Measurements from ENCODE around the gene MORN3.
"Not testable (repeated sequence)": the region's sequence is repeated elsewhere in the genome, so short reads cannot be mapped to it uniquely, and the experiment has no call there.

The MORN3 gene

DNA sequence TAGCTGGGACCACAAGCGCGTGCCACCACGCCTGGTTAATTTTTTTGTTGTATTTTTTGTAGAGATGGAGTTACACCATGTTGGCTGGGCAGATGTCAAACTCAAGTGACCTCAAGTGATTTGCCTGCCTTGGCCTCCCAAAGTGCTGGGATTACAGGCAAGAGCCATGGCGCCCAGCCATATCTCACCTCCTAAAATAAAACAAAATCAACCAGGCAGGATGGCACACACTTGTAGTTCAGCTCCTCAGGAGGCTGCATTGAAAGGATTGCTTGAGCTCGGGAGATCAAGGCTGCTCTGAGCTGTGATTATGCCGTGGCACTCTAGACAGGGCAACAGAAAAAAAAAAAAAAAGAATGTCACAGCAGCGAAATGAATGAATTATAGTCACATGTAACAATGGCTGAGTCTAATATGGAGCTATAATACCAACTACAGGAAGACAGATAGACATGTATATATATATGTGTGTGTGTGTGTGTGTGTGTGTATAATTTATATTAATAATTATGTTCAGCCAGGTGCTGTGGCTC lies 23.8 kb upstream of the MORN3 start:
- in situ Hi-C loops (cut with MboI; ENCODE audit: low sequenced_read_pairs): loop anchor here (5.0 to 10.0 kb wide), 2 partner anchors 74 to 192 kb away; partner anchors contain the start of gene PSMD9

DNA sequence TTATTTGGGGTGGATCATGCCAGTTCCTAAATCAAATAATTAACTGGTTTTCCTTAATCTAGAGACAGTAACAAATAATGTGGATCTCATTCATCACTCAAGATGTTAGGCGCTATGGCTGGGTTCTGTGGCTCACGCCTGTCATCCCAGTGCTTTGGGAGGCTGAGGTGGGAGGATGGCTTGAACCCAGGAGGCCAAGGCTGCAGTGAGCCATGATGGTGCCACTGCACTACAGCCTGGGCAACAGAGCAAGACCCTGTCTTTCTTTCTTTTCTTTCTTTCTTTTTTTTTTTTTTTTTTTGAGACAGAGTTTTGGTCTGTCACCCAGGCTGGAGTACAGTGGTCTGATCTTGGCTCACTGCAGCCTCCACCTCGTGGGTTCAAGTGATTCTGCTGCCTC lies 23.3 kb upstream of the MORN3 start:
- in situ Hi-C loops (cut with MboI; ENCODE audit: low sequenced_read_pairs): loop anchor here (5.0 to 10.0 kb wide), 2 partner anchors 75 to 192 kb away; partner anchors contain the start of gene PSMD9

DNA sequence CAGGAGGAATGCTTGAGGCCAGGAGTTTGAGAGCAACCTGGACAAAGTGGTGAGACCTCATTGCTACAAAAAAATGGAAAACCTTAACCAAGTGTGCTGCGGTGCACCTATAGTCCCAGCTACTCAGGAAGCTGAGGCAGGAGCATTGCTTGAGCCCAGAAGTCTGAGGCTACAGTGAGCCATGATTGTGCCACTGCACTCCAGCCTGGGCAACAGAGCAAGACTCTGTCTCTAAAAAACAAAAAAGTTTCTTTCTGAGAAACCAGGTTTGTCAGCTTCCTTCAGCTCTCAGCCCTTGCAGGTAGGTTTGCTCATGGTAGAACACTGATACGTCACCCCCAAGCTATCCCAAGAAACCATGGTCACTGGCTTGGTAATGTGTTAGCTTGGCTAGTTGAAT lies 20.0 kb upstream of the MORN3 start:
- in situ Hi-C loops (cut with MboI; ENCODE audit: low sequenced_read_pairs): no loop called here

DNA sequence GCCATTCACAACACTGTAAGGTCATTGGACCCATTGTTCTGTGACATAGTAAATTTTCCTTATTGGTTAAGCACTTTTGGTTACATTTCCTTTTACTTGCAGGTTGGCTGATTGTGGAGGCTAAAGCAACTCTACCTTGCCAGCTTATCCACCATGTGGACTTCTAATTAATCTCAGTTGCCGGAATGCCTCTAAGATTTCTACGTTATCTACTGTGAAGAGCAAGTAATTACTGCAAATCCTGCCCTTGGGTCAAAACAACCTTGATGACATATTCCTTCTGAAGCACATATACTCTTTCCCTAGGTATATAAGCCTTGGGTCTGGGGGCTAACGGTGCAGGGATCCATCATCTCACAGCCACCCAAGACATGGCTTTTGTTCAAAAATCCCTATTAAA lies 19.5 kb upstream of the MORN3 start:
- in situ Hi-C loops (cut with MboI; ENCODE audit: low sequenced_read_pairs): no loop called here

DNA sequence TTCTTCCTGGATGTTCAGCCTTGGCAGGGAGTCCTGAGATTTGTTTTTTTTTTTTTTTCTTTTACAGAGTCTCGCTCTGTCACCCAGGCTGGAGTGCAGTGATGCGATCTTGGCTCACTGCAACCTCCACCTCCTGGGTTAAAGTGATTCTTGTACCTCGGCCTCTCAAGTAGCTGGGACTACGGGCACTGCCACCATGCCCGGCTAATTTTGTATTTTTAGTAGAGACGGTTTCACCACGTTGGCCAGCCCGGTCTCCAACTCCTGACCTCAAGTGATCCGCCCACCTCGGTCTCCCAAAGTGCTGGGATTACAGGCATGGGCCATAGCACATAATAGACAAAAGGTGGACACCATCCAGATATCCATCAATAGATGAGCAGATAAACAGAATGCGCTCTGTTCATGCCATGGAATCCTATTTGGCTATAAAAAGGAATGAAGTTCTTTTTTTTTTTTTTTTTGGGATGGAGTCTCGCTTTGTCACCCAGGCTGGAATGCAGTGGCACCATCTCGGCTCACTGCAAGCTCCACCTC lies 10.3 kb upstream of the MORN3 start:
- in situ Hi-C loops (cut with MboI; ENCODE audit: low sequenced_read_pairs): not testable (repeated sequence)

GRCh38 chr12:121678716-121679300 lies 9.4 kb upstream of the MORN3 start:
- in situ Hi-C loops (cut with MboI; ENCODE audit: low sequenced_read_pairs): no loop called here

- in situ Hi-C loops (cut with MboI; ENCODE audit: low sequenced_read_pairs): no loop called here
These were observed 8.9 kb upstream of the MORN3 start for GRCh38 chr12:121678305-121678704.

DNA sequence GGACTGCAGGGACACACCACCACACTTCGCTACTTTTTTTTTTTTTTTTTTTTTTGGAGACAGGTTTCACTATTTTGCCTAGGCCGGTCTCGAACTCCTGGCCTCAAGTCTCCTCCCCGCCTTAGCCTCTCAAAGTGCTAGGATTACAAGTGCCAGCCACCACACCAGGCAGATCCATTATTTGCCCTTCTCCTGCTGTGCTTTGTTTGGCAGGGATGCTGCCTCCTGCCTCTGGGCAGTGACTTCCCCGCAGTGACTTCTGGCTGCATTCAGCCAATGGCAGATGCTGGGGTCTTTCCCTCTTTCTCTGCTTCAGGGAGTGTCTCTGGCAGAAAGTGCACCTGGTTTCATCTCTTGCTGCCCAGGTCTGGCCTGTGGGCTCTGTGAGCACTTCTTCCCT lies 6.7 kb upstream of the MORN3 start:
- in situ Hi-C loops (cut with MboI; ENCODE audit: low sequenced_read_pairs): no loop called here

GRCh38 chr12:121673013-121673511 lies 3.6 kb upstream of the MORN3 start:
- in situ Hi-C loops (cut with MboI; ENCODE audit: low sequenced_read_pairs): no loop called here

DNA sequence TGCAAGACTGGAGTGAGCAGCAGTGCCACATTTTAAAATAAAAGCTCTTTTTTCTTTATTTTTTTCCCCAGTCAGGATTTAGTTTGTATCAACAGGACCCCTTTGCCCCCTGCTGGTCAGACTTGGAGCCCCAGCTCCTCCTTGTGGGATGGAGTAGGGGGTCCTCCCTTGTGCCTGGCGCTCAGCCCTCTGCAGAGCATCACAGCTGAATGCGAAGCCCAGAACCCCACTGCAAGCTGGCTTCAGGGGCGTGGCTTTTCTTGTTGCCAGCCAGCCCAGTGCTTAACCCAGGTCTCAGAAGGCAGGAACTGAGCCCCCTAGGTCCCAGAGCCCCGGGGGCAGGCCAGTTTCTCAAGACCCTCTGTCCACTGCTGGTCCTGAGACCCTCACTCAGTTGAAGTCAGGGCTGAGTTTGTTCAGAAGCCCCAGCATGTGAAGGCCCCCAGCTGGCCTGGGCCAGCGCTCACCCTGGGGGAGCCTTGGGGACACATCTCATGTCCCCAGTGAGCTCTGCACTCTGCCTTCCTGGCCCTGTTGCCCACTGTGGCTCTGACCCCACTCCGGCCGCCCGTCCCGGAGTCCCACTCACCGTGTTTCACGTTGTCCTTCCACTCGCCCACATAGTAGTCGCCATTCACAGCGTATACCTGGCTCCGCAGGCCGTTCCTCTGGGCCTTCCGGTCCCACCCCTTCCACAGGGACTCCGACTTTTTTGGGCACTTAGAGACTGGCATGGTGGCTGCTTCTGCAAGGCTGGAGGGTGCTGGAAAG lies 519 bp downstream of the MORN3 start:
- in situ Hi-C loops (cut with MboI; ENCODE audit: low sequenced_read_pairs): no loop called here

GRCh38 chr12:121666829-121667228 lies 2.6 kb downstream of the MORN3 start:
- in situ Hi-C loops (cut with MboI; ENCODE audit: low sequenced_read_pairs): not testable (repeated sequence)

DNA sequence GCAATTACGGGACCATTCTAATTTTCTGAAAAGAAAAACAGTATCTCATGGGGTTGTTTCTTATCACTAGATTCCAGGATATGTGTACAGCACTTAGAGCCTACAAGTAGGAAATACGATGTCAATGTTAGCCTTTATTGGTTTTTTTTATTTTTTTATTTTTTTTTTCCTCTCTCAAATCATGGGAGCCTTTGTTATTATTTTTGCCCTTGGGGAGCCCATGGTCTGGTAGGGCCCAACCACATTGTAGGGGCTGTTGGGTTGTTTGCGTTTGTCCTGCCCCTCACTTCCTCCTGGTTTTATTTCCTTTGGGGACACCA lies 5.9 kb downstream of the MORN3 start:
- in situ Hi-C loops (cut with MboI; ENCODE audit: low sequenced_read_pairs): no loop called here

DNA sequence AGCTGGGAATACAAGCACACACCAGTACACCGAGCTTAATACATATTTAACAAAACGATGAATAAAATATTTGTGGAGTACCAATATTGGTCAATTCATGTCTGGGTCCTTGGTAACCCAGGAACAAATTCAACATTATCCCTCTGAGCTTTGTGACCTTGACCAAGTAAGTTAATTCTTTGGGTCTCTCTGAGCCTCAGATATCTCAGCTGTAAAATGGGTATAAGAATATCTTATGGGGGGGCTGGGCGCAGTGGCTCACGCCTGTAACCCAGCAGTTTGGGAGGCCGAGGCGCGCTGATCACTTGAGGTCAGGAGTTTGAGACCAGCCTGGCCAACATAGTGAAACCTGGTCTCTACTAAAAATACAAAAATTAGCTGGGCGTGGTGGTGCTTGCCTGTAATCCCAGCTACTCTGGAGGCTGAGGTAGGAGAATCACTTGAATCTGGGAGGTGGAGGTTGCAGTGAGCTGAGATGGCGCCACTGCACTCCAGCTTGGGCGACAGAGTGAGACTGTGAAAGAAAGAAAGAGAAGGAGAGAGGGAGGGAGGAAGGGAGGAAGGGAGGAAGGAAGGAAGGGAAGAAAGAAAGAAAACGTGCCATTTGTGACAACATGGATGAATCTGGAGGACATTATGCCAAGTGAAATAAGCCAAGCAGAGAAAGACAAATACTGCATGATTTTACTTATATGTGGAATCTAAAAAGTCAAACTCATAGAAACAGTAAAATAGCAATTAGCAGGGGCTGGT lies 7.9 kb downstream of the MORN3 start:
- in situ Hi-C loops (cut with MboI; ENCODE audit: low sequenced_read_pairs): not testable (repeated sequence)

GRCh38 chr12:121657305-121658008 lies 12.0 kb downstream of the MORN3 start:
- in situ Hi-C loops (cut with MboI; ENCODE audit: low sequenced_read_pairs): no loop called here

- in situ Hi-C loops (cut with MboI; ENCODE audit: low sequenced_read_pairs): no loop called here
These were observed 13.3 kb downstream of the MORN3 start for GRCh38 chr12:121656122-121656521.

- in situ Hi-C loops (cut with MboI; ENCODE audit: low sequenced_read_pairs): no loop called here
These were observed 15.5 kb downstream of the MORN3 start for GRCh38 chr12:121653999-121654398.

- in situ Hi-C loops (cut with MboI; ENCODE audit: low sequenced_read_pairs): no loop called here
These were observed 16.5 kb downstream of the MORN3 start for GRCh38 chr12:121652767-121653497.

- in situ Hi-C loops (cut with MboI; ENCODE audit: low sequenced_read_pairs): no loop called here
These were observed 18.1 kb downstream of the MORN3 start for GRCh38 chr12:121651320-121651719.

DNA sequence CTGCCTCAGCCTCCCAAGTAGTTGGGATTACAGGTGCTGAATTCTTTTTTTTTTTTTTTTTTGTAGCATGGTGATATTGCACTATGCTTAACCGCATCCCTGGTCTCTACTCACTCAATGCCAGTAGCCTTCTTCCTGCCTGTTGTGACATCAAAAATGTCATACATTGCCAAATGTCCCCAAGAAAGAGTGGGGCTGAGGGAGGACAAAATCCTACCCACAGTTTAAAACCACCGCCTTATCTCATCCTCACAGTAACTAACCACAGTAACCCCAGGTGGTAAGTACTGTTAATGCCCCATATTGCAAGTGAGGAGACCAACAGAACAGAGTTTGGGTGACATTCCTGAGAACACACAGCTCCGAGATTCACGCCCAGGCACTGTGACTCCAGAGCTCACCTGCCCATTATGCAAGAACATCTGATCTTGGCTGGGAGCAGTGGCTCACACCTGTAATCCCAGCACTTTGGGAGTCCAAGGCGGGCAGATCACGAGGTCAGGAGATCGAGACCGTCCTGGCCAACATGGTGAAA lies 19.6 kb downstream of the MORN3 start:
- in situ Hi-C loops (cut with MboI; ENCODE audit: low sequenced_read_pairs): no loop called here

DNA sequence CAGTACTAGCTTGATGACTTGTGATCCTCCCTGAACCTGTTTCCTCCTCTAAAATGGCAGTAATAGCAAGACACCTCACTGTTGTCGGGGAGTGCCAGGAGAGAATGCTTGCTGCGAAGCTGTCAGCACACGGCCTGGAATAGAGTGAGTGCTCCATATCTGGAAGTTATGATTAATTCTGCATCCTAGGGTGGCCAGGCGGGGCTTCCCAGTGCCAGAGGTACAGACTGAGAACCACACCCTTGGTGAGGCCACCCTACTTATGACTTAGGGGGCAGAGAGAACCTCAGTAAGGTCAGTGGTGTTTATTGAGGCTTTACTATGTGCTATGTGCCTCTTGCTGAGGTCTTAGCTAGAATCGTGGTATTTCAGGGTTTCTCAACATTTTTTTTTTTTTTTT lies 20.1 kb downstream of the MORN3 start:
- in situ Hi-C loops (cut with MboI; ENCODE audit: low sequenced_read_pairs): no loop called here
